Left lobe of liver (tissue), 1 donor: ENCODE measurements around the gene SLC38A8. TPM values are rescaled to one million over a fixed set of nuclear protein-coding genes. Genes with fewer than 3 reads are reported as not detected.

ENCODE experiments used
- total RNA-seq: library from RNA; stranded (reverse); gene quantifications from one replicate; pipeline ENCODE4 v1.2.1, GENCODE V29; 2021
- donor health status: DM: no; HTN: yes; CAD: no.

The SLC38A8 gene
- total RNA-seq, 1 donor from 2014 or later = not detected

Other genes starting within 250 kb of the SLC38A8 start
- 31.9 TPM for gene HSBP1, start 234.8 kb downstream of the SLC38A8 start, total RNA-seq
- 17.1 TPM for gene MLYCD, start 143.7 kb downstream of the SLC38A8 start, total RNA-seq
- gene OSGIN1, start 89.6 kb downstream of the SLC38A8 start, total RNA-seq = 89.4 TPM
- gene NECAB2, start 74.6 kb downstream of the SLC38A8 start, total RNA-seq = 12.9 TPM
- gene MBTPS1, start 74.1 kb upstream of the SLC38A8 start, total RNA-seq = 41.3 TPM
- gene HSDL1, start 102.4 kb upstream of the SLC38A8 start, total RNA-seq = 4.7 TPM
- not detected for gene DNAAF1, start 102.5 kb upstream of the SLC38A8 start, total RNA-seq
- 19.9 TPM for gene TAF1C, start 144.3 kb upstream of the SLC38A8 start, total RNA-seq
- gene ADAD2, start 148.4 kb upstream of the SLC38A8 start, total RNA-seq = not detected
- not detected for gene KCNG4, start 197.2 kb upstream of the SLC38A8 start, total RNA-seq